GM12878 (cell line): Measurements from ENCODE around the gene EIF4ENIF1. TPM values are rescaled to one million over a fixed set of nuclear protein-coding genes. Genes with fewer than 3 reads are reported as not detected.

ENCODE experiments used
- ATAC-seq: fragments of 200-7000 bp; cut with Tn5 transposase; 3 replicates; pipeline ENCODE4 v1.9.1; 2020; ENCODE audit warnings: mild to moderate bottlenecking, moderate library complexity
- BruUV-seq: library from RNA; stranded (reverse); fragments of 400-500 nt; replicated peaks from 2 replicates; lab custom pipeline; 2021; lab: Mats Ljungman, UMichigan
- CTCF ChIA-PET: fragments of 300-600 bp; sonication (Branson Sonifier 250); formaldehyde crosslinking; extraction: SDS; loops from one replicate; lab custom pipeline; 2021; ENCODE audit warnings: inconsistent platforms; lab: Yijun Ruan, JAX
- POLR2A ChIA-PET: fragments of 350-600 bp; formaldehyde crosslinking; extraction: SDS; loops from one replicate; lab custom pipeline; 2021; ENCODE audit warnings: inconsistent platforms; lab: Charles Lee
- RAD21 ChIA-PET: fragments of 300-600 bp; sonication (Branson Sonifier 250); formaldehyde crosslinking; loops from one replicate; lab custom pipeline; 2023; ENCODE audit warnings: antibody characterized with exemption; ENCODE audit not compliant: unreplicated experiment; lab: Charles Lee
- SMC1A ChIA-PET: fragments of 300-600 bp; sonication (Branson Sonifier 250); formaldehyde crosslinking; loops from one replicate; lab custom pipeline; 2023; ENCODE audit not compliant: unreplicated experiment, uncharacterized antibody; lab: Charles Lee
- DNase-seq: peaks from one replicate; pipeline ENCODE4 v3.0.0-alpha.2; 2011; ENCODE audit warnings: low read depth, low spot score
- FAIRE-seq: peaks from 3 replicates; lab custom pipeline; 2011; peaks lifted over from hg19 to GRCh38; lab: Jason Lieb, UNC
- H2AFZ ChIP-seq: 2 replicates; pipeline ENCODE4 v1.6.0; 2011; ENCODE audit warnings: low read depth, low read length, control low read depth; ENCODE audit not compliant: control insufficient read depth
- H3K27ac ChIP-seq: 2 replicates; pipeline ENCODE4 v1.5.1; 2011; ENCODE audit warnings: control low read depth; ENCODE audit not compliant: control insufficient read depth, insufficient read depth
- H3K27me3 ChIP-seq, 2 experiments: replicated peaks in 1 of 2; 2 replicates each; pipeline versions ENCODE4 v1.6.0 to v1.6.1; 2011; ENCODE audit warnings: low read length in 1 of 2; ENCODE audit not compliant: control insufficient read depth in 2 of 2, insufficient read depth in 2 of 2
- H3K36me3 ChIP-seq, 2 experiments: 2 replicates each; pipeline ENCODE4 v1.5.1; 2011; ENCODE audit warnings: low read length in 1 of 2; ENCODE audit not compliant: control insufficient read depth in 2 of 2, insufficient read depth in 2 of 2
- H3K4me1 ChIP-seq: 2 replicates; pipeline ENCODE4 v1.6.1; 2011; ENCODE audit warnings: mild to moderate bottlenecking, low read length, moderate library complexity, mixed read lengths; ENCODE audit not compliant: control insufficient read depth, insufficient read depth
- H3K4me2 ChIP-seq: 2 replicates; pipeline ENCODE4 v1.6.0; 2011; ENCODE audit warnings: control low read depth; ENCODE audit not compliant: control insufficient read depth, insufficient read depth
- H3K4me3 ChIP-seq: fragments of 200-600 bp; sonication (generic); 2 replicates; pipeline ENCODE4 v1.5.1; 2016
- H3K79me2 ChIP-seq: 2 replicates; pipeline ENCODE4 v1.6.0; 2011; ENCODE audit warnings: low read length; ENCODE audit not compliant: control insufficient read depth, insufficient read depth
- H3K9ac ChIP-seq: 2 replicates; pipeline ENCODE4 v1.8.0; 2011; ENCODE audit warnings: low read length, control low read depth, mixed read lengths; ENCODE audit not compliant: control insufficient read depth, insufficient read depth
- H3K9me3 ChIP-seq: replicated peaks from 3 replicates; pipeline ENCODE4 v1.5.1; 2011; ENCODE audit warnings: mild to moderate bottlenecking, low read length; ENCODE audit not compliant: control insufficient read depth, insufficient read depth
- H4K20me1 ChIP-seq: 2 replicates; pipeline ENCODE4 v1.6.0; 2011; ENCODE audit not compliant: control insufficient read depth, insufficient read depth
- CREM ChIP-seq: IDR thresholded peaks from 2 replicates; pipeline ENCODE4 v1.6.1; 2014; ENCODE audit warnings: antibody characterized with exemption, low read depth
- HDGF ChIP-seq: fragments of 450-650 bp; IDR thresholded peaks from 2 replicates; pipeline ENCODE4 v1.6.1; 2016; ENCODE audit warnings: antibody characterized with exemption
- WGBS: methylation state at CpG from one replicate; pipeline ENCODE4 v1.1.6; 2016; ENCODE audit warnings: low lambda C conversion rate; ENCODE audit not compliant: insufficient replicate concordance, insufficient coverage; ENCODE audit errors: missing lambda C conversion rate; 5-methylcytosine and 5-hydroxymethylcytosine counted together
- in situ Hi-C: fragments of 300-500 bp; cut with MboI; formaldehyde crosslinking; loops from 9 replicates; pipeline ENCODE4 v1.14.3; 2018; ENCODE audit warnings: mixed read lengths
- intact Hi-C: fragments of 100-400 bp; cut with micrococcal nuclease; formaldehyde crosslinking; loops from one replicate; pipeline ENCODE4 v1.14.2; 2022; ENCODE audit not compliant: unreplicated experiment
- polyA plus RNA-seq, 11 experiments: library from polyadenylated mRNA; depleted of rRNA in 4 of 11; unstranded in 6 of 11; stranded (reverse) in 5 of 11; fragments of >200 nt; fragmentation: Nextera tagmentation in 4 of 11; fragmentation: Illumina TruSeq in 1 of 11; extraction: Ambion mirVana in 4 of 11; extraction: Trizol in 1 of 11; gene quantifications; 1 replicate in 1 of 11; 2 replicates in 10 of 11; pipeline versions ENCODE4 v1.2.1 to v1.2.3, GENCODE V29; 2011 to 2016; ENCODE audit warnings: inconsistent platforms in 2 of 11, missing spikeins in 2 of 11, low read depth in 1 of 11
- total RNA-seq, 4 experiments: library from RNA; depleted of rRNA in 3 of 4; stranded (reverse); fragments of >200 nt in 3 of 4; fragmentation: Illumina TruSeq in 1 of 4; extraction: Trizol in 1 of 4; gene quantifications; 2 replicates each; pipeline versions ENCODE4 v1.2.1 to v1.2.3, GENCODE V29; 2013 to 2021
- TF ChIP-seq, protein P1 (sequence below): fragments of 450-650 bp; IDR thresholded peaks from 2 replicates; pipeline ENCODE4 v1.6.1; 2016; ENCODE audit warnings: mild to moderate bottlenecking

Gene EIF4ENIF1
- total and polyA plus RNA-seq, 10 of the 15 experiments (the other 5 are each of a cell fraction or from before 2014, with no cell fraction given): 4.4 to 43.7 (median 24.4) TPM

DNA sequence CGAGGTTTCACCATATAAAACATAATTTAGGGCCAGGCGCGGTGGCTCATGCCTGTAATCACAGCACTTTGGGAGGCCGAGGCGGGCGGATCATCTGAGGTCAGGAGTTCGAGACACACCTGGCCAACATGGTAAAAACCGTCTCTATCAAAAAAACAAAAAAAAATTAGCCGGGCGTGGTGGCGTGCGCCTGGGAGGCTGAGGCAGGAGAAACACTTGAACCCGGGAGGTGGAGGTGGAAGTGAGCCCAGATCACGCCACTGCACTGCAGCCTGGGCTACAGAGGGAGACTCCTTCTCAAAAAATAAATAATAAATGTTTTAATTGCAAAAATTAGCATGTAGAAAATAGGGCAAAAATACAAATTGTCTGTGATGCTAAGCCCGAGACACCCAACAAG, 5.7 kb upstream of the EIF4ENIF1 start:
- ATAC-seq (no peak), DNase-seq (no peak), FAIRE-seq (no peak)
- intact Hi-C loops (loop anchor here (5.0 kb wide), 2 partner anchors 42 to 137 kb away; no protein-coding TSS in a partner anchor), in situ Hi-C loops (no loop called here)
- 57% methylated on average over 15 of the region's 15 CpGs for WGBS
- H3K4me2 ChIP-seq: peak overlapping the region; percentile 92
- no peak overlapping the region for H2AFZ ChIP-seq
- TF ChIP-seq HDGF (0 out of 2 replicates have a peak, but pooled peaks have one; percentile 49), CREM (no peak)
- TF ChIP-seq, protein P1, sequence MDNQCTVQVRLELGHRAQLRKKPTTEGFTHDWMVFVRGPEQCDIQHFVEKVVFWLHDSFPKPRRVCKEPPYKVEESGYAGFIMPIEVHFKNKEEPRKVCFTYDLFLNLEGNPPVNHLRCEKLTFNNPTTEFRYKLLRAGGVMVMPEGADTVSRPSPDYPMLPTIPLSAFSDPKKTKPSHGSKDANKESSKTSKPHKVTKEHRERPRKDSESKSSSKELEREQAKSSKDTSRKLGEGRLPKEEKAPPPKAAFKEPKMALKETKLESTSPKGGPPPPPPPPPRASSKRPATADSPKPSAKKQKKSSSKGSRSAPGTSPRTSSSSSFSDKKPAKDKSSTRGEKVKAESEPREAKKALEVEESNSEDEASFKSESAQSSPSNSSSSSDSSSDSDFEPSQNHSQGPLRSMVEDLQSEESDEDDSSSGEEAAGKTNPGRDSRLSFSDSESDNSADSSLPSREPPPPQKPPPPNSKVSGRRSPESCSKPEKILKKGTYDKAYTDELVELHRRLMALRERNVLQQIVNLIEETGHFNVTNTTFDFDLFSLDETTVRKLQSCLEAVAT: 0 out of 2 replicates have a peak, but pooled peaks have one; percentile 6
- RAD21 ChIA-PET: interaction anchor here (0.6 to 1.2 kb wide), 7 partner anchors 16 to 149 kb away, joined by 3 to 4 read pairs (median 3); partner anchors contain the start of gene PATZ1
- peaks cover 33% of the 10 kb centered on the region for H3K4me1 ChIP-seq
- H3K4me3 ChIP-seq: peak overlapping the region; percentile 96
- POLR2A ChIA-PET: interaction anchor here (0.9 to 8.9 kb wide), 4 partner anchors 27 to 59 kb away, joined by 3 to 82 read pairs (median 3); no protein-coding TSS in a partner anchor
- no TSS peak for BruUV-seq
- peak overlapping the region; percentile 66 for H3K9ac ChIP-seq
- CTCF ChIA-PET: interaction anchor here (0.9 to 3.9 kb wide), 5 partner anchors 15 to 139 kb away, joined by 3 to 10 read pairs (median 5); no protein-coding TSS in a partner anchor
- SMC1A ChIA-PET: interaction anchor here (1.1 to 3.6 kb wide), 2 partner anchors 37 to 43 kb away, joined by 3 to 29 read pairs; no protein-coding TSS in a partner anchor
- H3K79me2 ChIP-seq: peaks cover 43% of the 10 kb centered on the region
- H3K27me3 ChIP-seq: no peaks in the 10 kb centered on the region
- peak overlapping the region; percentile 96 for H3K27ac ChIP-seq
- H3K36me3 ChIP-seq: 0 out of 4 replicates have a peak, but pooled peaks cover 0 to 2% of the 10 kb centered on the region in 2 experiments
- H4K20me1 ChIP-seq: no peaks in the 10 kb centered on the region
- H3K9me3 ChIP-seq: no peaks in the 10 kb centered on the region; the same call in 2 of the 3 replicates
